GM19328 (cell line): ENCODE results near the gene SLC25A41.
"Not testable (repeated sequence)": the region's sequence is repeated elsewhere in the genome, so short reads cannot be mapped to it uniquely, and the experiment has no call there.

Experiments used
- ATAC-seq: cut with Tn5 transposase; IDR thresholded peaks from one replicate; pipeline ENCODE4 v1.9.1; 2021; ENCODE audit warnings: mild to moderate bottlenecking, moderate library complexity; ENCODE audit not compliant: unreplicated experiment

Gene SLC25A41

DNA sequence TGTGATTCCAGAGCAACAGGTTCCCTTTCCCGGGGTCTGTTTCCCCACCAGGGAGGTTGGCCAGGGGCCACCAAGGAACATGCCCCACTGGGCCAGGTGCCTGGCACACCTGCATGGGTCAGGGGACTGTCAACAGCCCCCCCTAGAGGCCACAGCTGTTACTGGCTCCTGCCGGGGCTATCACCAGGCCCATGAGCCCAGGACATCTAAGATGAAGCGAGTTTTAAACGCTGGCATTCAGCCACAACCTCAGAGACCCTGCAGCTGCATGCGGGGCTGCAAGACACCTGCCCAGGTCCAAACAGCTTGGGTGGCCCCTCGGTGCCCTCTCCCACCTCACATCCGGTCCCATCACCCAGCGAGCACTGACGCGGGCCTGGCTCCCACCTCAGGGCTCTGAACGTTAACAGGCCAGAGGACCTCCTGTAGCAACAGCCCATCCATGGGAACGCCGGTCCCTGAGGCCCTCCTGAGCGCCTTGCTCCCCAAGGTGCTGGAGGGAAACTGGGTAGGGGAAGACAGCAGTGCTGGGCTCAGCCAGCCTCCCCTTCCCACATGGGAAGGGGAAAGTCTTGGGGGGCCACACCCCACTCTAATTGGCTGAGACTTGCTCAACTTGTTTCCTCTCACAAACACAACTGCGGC is 21.0 kb downstream of the SLC25A41 start:
- no peak for ATAC-seq

DNA sequence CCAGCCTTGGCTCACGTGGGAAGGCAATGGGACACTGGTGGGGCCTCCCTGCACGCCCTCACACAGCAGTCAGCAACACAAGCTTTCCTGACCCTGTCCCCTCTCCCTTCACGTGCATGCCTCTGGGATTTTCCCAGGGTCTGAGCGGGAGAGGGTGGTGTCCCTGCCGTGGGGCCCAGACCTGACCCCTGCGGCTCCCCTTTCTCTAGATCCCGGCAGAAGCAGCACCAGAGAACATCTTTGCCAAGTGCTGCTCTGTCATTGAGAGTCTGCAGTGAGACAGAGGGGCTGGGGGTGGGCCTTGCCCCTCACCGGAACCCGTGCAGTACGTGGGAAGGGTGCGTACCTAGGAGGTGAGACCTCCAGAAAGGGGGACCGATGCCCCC is 21.5 kb downstream of the SLC25A41 start:
- ATAC-seq: no peak

DNA sequence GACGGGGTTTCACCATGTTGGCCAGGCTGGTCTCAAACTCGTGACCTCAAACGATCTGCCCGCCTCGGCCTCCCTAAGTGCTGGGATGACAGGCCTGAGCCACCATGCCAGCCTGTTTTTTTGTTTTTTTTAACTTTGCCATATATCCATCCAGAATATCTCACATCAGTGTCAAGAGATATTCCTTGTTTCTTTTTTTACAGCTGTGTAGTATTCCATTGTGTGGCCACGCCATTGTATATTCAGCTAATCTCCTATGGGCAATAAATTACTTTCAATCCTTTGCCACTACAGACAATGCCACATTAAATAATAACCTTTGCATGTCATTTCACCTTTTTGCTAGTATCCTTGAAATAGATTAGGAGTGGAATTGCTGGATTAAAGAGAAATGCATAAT is 24.2 kb downstream of the SLC25A41 start:
- ATAC-seq: no peak

DNA sequence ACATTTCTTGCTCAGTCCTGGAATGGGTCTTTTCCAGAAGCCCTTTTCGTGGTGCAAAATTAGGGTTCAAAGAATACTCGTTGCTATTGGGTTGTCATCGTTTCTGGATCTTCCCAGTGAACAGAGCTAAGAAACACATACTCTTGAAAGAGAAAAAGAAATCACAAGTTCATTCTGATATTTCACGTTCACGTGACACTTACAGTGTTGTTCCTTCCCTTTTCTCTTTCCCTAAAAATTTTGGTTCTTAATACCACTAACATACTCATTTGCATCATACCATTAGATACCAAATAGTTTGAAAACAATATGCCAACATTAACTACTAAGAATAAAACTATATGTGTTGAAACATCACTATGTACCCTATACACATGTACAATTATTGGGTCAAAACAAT is 27.2 kb downstream of the SLC25A41 start:
- no peak for ATAC-seq

DNA sequence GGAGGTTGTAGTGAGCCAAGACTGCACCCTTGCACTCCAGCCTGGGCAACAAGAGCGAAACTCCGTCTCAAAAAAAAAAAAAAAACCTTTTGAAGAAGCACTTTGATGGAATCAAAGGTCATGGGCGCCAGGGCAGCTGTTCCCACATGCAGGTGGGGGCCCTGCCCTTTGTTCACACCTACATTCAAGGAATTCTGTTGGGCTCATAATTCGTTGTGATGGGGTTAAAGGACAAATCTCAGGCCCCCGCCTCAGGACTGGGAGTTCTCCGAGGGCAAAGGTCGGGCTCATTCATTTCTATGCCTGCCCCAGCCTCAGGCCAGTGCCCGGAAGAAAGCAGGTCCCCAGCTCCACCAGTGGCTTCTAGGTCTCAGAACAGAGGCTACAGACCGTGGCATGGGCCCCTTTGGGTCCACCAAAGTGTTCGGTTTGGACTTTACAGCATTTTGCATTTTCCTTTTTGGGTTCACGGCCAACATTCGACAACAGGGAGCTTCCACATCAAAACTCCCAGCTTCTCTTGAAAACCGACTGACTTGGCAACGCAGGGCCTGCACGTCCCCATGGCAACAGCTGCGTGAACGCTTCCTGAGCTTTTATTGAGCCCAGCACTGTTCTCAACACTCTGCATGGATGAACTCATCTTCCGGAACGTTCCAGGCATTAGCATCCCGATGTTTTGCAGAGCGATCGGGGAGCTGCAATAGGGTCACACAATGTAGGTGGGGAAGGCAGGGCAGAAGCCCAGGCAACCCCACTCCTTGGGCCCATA is 30.5 kb downstream of the SLC25A41 start:
- ATAC-seq: no peak

DNA sequence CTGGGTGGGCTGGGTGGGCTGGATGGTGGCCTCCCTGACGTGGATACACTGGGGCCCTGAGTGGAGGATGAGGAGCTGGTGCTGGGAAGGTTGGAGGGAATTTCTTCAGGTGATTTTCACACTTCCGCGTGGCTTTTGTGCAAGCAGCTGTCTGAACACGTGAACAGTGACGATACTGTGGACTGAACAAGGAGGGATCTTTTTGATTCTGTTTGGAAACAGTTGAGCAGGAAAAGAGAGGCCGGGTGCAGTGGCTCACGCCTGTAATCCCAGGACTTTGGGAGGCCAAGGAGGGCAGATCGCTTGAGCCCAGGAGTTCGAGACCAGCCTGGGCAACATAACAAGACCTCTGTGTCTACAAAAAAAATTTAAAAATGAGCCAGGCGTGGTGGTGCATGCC is 31.5 kb downstream of the SLC25A41 start:
- no peak for ATAC-seq

DNA sequence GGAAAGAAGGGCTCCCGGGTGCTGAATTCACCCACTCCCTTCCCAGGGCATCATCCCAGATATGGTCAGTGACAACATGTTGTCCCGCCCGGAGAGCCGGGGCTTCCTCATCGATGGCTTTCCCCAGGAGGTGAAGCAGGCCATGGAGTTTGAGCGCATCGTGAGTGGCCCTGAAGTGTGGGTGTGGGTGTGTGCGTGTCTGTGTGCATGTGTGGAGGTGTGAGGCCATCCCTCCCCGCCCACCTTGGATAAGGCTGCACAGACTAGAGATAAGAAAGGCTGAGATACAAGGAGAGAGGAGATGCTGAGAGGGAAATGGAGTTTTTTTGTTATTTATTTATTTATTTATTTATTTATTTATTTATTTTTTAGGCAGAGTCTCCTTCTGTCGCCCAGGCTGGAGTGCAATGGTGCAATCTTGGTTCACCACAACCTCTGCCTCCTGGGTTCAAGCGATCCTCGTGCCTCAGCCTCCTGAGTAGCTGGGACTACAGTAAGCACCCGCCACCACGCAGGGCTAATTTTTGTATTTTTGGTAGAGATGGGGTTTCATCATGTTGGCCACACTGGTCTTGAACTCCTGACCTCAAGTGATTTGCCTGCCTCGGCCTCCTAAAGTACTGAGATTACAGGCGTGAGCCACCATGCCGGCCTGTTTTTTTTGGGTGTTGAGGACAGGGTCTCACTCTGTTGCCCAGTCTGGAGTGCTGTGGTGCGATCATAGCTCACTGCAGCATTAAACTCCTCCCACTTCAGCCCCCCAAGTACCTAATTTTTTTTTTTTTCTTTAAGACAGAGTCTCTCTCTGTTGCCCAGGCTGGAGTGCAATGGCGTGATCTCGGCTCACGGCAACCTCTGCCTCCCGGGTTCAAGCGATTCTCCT is 33.3 kb downstream of the SLC25A41 start:
- ATAC-seq: not testable (repeated sequence)

DNA sequence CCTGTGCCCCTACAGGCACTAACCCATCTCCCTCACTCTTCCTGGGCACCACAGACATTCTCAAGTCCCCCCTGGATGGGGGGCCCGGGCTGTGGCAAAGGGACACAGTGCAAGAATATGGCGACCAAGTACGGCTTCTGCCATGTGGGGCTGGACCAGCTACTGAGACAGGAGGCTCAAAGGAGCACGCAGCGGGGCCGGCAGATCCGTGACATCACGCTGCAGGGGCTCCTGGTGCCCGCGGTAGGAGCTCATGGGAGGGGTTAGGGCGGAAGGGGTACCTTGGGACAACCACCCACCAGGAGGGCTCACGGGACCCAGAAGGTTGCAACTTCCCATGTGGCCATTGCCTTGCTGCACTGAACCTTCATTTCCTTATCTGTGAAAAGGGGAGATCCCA is 37.3 kb downstream of the SLC25A41 start:
- ATAC-seq: no peak

DNA sequence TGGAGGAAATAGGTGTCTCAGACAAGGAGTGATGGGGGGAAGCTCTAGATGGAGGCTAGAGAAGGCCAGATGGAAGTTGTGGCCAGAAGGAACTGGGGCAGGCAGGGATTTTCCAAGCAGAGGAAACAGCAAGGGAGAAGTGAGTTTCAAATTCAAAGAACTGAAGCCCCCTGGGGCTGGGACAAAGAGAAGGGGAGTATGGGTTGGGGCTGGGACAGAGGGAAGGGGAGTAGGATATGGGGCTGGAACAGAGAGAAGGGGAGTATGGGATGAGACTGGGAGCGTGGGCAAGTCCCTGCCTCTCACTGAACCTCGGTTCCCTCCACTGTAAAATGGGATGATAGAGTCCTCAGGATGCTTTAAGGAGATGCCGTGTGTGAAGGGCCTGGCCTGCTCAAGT is 38.7 kb downstream of the SLC25A41 start:
- ATAC-seq: no peak

DNA sequence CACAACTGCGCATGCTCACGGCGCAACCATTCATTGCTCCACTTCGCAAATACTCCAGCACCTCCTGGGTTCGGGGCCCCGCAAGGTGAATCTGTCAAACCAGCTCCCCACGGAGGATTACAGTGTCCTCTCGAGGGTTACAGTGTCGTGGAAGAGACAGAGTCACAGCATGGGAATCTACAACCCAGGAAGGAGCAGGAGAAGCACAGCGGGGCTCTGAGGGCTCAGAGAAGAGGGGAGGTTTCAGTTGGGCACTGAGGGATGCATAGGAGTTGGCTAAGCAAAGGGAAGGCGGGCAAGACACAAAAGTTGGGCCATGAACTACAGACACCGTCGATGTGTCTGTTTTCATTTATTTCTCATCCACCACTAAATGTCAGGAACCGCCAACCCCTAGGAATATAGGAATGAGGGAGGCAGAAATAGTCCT is 39.6 kb downstream of the SLC25A41 start:
- no peak for ATAC-seq

DNA sequence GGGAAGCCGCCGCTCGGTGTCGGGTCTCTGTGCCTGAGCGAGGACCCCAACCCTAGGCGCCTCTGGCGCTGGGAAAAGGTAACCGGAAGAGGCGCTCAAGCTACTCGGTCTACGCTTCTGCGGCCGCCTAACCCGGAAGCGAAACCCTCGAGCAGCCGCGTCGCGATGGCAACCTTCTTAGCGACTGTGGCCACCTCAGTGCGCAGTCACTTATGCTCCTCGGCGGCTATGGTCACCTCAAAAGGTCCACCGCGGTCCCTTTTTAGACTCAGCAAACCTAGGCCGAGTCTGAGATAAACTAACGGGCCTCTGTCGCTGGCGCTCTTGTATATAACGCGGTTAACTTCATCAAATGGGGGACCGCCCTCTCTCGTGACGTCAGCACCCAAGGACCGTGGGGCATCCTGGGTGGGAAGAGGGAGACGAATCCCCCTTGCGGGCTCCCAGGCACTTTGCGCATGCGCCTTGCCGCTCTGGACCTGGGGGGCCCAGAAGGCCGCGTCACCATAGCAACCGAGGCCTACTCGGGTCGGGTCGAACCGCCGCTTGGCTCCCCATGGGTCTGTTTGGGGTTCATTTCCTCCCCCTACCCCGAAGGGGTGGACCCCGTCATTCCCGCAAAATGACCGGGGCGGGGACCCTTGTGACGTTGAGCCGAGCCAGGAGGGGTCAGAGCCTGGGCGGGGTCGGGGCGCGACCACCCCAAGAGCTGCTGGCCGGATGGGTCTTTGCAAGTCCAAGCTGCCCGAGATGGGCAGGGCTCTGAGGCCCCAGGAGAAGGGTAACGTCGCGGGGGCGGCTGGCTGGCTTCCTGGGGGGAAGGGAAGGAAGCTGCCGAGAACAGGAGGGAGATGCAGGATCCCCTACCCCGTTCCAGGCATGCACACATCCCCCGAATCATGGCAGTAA is 40.2 kb downstream of the SLC25A41 start, which contains the start of gene GTF2F1:
Gene GTF2F1, minus strand, starts transcription at position 91 of the 909 bp plus-strand sequence. CDS start 169 bp downstream, outside the sequence.
- peak; percentile 79 for ATAC-seq

DNA sequence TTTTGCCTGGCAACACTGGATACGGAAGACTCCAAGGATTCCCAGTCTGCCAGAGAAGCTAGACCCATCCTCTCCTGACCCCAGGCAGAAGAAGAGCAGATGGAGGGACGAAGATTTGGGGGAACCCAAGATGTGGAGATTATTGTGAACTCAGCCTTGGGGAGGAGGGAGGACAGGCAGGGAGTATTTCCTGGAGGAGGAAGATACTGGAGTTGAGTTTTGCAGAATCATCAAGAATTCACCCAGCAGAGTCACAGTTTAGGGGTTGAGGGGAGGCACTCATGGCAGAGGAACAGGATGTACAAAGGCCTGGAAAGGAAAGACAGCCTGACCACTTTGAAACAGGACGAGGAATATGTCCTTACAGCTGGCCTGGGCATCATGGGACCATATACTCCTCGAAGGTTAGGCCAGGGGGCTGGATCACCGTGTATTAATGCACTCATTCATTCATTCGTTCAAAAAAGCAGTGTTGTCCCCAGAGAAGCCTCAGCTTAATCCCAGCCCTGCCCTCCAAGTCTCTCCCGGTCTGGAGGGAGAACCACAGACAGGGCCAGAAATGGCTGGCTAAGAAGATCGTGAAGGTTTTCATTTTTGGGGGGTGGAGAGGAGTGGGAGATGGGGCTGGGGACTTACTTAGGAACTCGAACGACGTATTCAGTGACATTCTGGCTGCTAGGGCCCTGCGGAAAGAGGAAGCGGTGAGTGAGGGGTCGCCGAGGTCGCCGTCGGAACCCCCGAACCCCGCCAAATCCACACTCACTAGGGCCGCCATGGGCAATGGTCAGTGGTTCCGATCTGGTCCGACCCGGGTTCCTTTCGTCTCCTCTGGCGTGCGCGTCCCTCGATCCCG is 41.1 kb downstream of the SLC25A41 start:
- ATAC-seq: no peak

DNA sequence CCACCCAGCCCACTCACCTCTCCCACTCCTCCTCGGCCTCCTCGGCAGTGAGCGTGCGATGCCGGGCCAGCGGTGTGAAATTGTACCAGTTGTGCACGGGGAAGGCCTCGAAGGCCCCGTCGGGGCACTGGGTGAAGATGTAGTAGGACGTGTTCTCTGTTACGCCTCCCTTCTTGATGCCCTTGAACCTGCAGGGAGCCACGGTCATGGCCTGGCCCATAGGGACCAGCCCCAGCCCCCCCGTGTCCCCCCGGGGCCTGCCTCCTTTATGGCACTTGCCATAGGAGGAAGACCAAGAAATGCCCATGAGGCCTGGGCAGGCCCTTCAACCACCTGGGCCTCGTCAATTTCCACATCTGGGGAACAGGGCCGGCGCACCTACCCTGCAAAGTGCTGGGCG is 46.2 kb downstream of the SLC25A41 start:
- no peak for ATAC-seq

DNA sequence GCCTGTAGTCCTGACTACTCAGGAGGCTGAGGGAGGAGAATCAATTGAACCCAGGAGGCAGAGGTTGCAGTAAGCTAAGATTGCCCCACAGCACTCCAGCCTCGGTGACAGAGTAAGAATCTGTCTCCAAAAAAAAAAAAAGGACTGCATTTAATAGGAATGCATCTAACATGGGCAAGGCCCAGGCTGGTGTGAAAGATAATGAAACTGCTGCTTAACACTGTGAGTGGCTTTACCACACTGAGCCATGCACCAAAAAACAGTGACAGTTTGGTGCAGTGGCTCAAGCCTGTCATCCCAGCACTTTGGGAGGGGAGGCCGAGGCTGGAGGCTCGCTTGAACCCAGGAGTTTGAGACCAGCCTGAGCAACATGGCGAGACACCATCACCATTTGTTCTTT is 49.2 kb downstream of the SLC25A41 start:
- no peak for ATAC-seq

DNA sequence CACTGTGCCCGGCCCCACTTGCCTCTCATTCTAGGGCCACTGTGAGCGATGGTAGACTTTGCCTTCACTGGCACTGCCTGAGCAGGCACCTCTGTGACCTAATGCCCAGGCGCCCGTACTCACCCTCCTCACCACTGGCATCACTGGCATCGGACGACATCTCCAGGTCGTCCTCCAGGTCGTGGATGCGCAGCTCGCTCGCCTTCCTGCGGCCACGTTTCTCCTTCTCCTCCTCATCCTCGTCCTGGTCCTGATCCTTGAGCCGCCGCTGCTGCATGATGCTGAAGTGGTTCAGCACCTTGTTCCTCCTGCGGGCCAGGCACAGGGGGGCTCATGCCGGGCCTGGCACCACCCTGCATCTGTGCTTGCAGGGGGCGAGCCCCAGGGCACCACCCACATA is 50.4 kb downstream of the SLC25A41 start:
- no peak for ATAC-seq

DNA sequence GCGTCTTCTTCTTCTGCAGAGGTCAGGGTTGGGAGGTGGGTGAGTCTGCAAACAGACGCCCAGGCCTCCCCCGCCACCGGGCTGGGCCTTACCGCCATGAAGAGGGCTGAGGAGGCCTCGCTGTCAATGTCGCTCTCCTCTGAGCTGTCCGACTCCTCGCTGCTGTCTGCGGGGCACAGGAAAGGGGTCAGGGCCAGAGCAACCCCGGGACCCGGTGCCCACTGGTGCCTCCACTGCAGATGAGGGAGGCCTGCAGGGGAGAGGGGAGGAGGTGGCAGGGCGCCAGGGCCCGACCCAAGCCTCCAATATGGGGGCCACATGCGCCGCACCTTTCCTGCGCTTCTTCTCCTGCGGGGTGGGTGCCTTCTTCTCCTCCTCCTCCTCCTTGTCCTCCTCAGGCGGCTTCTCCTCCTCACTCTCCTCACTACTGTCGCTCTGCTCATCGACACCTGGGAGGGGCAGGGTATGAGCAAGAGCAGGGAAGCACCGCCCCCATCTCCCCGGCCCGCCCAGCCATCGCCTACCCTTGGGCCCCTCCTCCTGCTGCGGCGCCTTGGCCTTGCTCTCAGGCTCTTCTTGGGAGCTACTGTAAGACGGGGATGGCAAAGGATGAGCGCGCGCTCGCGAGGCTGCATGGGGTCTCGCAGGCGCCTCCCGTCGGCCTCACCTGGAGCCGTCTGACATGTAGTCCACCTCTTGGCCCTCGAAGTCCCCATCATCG is 52.4 kb downstream of the SLC25A41 start:
- no peak for ATAC-seq

DNA sequence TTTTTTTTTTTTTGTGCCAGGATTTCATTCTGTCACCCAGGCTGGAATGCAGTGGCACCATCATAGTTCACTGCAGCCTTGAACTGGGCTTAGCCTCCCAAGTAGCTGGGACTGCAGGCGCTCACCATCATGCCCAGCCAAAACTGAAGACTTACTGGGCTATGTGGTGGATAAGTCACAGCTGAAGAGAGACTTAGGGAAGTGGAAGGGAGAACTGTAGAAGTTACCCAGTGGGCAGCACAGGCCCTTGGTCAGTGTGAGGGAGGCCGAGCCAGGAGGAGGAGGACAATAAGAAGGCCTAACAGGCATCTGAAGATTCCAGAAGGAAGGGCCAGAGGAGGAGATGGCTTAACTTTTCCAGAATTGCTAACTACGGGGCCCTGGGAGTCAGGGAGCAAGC is 53.8 kb downstream of the SLC25A41 start:
- ATAC-seq: no peak

DNA sequence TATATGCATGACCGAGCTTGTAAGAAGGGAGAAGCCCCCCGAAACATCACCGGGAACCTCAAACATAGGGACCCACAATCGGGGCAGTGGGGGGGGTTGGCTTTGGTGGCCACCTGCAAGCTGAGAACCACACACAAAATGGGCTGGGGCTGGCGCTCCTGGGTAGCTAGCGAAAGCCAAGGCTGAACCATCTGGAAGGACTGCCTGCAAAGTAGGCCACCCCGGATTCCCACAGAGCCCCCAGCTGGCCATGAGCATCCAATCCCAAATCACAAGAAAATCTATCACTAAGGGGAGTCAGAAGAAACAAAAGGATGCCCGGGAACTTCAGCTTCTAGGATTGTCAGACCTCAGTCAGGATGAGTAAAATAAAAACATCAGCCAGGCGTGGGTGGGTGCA is 55.1 kb downstream of the SLC25A41 start:
- no peak for ATAC-seq

DNA sequence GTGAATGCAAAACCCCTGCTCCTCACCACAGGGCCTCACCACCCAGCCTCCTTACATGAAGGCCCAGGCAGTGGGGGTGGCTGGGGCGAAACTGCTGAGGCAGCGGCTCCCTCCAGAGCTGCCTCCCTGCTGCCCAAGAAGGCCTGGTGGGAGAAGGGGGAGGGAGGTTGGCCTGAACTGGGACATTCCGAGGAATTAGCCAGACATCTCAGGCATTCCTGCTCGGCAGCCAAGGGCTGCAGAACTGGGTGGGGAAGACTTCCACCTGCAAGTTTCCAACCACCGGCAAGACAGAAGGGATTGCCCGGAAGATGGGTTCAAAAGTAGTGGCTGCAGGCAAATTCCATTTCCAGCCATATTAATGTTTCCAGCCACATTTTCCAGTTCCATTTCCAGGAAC is 55.5 kb downstream of the SLC25A41 start:
- ATAC-seq: no peak
